Fibroblast of the conjunctiva (primary cell): ENCODE measurements around the gene UPP2.

Experiments
- DNase-seq: peaks from one replicate; pipeline ENCODE4 v3.0.0-alpha.2; 2010; ENCODE audit warnings: low read depth

UPP2 gene

DNA sequence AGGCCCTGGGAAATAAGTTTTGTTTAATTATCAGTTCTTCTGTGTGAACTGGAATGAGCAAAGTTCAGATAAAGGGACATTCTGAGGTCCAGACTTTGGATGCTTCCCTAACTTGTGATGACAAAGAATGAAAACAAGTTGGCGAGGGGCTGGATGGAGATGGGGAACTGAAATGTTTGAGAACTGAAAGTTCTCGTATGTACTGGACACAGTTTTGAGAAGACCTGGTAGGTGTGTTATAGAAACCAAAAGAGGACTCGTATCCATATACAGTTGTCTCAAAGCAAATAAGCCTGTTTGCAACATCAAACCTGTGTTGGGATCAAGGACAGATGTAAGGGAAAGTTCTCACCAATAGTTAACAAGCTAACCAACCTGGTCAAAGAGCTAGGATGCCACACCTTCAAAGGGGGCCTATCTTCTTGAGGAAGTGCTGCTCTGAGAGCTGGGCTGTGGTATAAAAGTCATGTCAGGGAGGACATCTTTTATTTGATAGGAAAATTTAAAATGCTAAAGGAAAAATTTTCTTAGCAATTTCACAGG lies at the start of gene UPP2:
Gene UPP2 (plus strand): TSS at position 493 of the 543 bp plus-strand sequence. CDS start 188 bp downstream, outside the sequence.
- no peak for DNase-seq

DNA sequence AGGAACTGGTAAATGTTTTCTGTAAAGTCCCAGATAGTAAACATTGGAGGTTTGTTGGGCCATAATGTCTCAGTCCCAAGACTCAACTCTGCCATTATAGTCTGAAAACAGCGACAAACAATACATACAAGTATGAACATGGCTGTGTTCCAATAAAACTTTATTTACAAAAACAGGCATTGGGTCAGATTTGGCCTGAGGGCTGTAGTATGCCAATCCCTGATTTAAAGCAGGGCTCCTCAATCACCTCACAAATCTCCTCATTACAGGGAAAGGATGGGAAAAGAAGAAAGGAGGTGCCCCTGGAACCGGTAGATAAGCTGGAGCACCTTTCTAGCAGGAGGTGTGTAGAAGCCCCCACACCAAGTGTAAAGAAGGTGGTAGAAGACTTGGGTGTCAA lies 48.9 kb upstream of the UPP2 start:
- no peak for DNase-seq

DNA sequence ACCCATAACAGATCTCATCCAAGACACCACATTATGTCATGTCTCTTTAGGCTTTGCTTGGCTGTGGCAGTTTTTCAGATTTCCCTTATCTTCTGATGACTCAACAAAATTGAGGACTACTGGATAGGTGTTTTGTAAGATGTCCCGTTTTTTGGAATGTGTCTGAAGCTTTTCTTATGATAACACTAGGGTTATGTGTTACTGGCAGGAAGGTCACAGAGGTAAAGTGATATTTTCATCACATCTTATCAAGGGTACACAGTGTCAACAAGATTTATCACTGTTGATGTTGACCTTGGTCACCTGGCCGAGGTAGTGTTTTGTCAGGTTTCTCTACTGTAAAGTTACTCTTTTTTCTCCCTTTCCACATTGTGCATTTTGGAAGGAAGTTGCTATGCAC lies 44.8 kb upstream of the UPP2 start:
- DNase-seq: no peak

DNA sequence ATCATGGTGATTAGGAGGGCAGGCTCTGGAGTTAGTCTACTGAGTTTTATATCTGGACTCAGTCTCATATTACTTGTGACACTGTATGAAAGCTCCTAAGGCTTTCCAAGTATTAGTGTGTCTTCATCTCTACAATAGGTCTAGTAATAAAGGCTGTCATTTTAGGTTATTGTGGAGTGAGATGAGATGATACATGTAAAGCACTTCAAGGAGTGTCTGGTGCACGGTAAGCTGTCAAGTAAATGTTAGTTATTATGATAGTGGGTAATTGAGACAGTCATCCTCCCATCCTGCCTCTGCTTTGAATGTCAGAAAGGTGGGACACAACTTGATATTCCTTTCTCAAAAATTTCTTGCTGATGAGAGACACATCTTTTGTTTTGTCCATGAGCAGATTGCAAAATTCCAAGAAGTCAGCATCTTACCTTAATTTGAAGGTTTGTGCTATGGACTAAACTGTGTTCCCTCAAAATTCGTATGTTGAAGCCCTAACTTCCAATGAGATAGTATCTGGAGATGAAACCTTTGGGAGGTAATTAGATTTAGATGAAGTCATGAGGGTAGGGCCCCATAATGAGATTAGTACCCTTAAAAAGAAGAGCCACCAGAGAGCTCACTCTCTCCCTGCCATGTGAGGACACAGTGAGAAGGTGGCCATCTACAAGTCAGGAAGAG lies 41.4 kb upstream of the UPP2 start:
- DNase-seq: no peak

DNA sequence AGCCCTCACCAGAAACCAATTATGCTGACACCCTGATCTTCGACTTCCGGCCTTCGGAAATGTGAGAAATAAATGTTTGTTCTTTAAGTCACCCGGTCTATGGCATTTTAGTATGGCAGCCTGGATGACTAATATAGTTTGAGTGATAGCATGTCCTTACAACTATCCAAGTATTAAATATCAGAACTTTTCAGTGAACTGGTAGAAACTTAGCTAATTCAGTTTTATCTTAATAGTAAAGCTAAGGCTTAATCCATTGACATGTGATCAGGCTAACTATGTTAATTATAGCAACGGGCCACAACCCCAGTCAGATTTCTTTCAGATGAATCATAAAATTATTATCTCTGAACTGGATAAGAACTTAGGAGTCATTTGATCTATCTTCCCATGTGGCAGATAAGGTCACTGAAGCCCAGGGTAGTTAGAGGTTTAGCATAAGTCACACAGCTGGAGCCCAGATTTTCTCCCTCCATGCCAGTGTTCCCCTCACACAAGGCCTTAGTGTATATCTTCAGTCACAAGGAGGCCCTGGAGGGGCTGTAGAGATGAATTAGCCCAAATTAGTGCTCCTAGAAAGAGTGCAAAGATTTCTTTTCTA lies 40.7 kb upstream of the UPP2 start:
- no peak for DNase-seq

DNA sequence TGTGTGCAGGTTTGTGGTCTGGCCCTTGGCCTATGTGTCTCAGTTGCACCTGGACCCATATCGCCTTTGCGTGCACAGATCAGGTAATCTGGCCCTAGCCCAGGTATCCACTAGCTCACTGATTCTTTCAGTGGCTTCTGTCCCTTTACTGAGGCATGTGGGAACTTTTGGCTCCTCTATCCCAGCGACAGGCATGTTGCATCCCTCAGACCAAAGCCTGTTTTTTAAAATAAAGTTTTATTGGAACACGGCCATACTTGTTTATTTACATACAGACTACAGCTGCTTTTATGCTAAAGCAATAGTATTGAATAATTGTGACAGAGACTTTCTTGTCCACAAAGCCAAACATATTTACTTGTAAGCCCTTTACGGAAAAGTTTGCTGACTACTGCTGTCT lies 39.9 kb upstream of the UPP2 start:
- DNase-seq: no peak

DNA sequence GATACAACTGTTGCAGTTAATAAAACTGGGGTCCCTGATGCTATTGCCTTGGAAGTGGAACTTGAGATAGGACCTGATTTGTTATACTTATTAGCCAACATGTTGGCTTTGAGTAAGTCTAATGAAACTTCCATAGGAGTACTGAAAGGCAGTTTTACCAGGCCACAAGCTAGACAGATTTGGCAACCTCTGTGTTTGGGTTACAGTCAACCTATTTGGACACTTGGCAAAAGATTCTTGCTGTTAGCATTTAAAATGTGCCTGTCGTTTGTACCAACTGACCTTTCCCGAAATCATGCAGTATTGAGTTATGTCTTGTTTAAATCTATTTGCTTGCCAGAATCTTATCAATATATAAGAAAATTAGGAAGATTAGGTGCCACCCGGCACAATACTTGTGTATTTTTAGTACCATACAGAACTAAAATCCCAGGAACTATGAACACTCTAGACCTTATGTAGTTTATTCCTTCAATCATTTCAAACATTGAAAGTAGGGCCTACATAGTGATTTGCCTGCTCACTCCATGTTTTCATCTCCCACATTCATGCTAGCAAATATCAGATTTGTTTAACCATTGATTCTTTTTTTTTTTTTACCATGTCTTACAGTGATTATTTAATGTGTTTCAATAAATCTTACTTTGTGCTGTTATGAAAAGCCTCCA lies 35.5 kb upstream of the UPP2 start:
- DNase-seq: no peak

DNA sequence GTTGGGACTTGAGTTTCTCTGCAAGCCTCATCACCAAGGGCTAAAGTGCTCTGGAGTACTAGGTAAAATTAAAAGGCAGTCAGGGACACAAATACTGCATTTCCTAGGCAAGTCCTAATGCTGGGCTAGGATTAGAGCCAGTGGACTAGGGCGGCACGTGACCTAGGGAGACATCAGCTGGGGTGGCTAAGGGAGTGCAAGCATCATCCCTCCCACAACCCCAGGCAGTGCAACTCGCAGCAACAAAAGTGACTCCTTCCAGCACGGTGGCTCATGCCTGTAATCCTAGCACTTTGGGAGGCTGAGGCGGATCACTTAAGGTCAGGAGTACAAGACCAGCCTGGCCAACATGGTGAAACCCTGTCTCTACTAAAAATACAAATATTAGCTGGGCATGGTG lies 30.7 kb upstream of the UPP2 start:
- DNase-seq: no peak

DNA sequence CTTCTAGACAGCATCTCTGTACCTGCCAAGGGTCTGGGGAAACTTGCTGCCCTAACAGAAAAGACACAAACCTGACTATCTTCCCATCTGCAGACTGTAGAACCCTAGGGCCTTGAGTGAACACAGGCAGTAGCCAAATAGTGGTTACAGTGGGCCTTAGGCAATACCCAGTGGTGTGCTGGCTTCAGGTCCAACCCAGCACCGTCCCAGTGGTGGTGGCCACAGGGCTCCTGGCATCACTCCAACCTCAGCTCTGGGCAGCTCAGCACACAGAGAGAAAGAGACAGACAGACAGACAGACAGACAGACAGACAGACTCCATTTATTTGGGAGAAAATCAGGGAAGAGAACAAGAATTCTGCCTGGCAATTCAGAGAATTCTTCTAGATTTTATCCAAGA lies 29.3 kb upstream of the UPP2 start:
- no peak for DNase-seq

DNA sequence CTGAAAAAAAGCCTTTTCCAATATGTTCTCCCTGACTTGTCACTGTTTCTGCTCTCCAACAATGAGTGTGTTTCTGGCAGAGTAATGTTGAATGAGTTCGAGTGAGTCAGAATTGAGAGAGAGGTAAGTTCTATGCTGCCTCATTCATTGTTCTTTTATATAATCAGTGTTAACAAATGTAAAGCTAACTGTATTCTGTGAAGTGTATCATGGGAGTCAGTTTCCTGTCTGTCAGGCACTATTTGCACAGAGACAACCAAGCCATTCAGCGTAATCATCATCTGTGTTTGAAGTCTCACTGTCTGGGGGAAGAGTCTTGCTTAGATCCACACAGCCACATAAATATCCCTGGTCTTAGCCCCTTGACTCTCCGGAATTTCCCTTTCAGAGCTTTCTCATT lies 22.0 kb upstream of the UPP2 start:
- no peak for DNase-seq

DNA sequence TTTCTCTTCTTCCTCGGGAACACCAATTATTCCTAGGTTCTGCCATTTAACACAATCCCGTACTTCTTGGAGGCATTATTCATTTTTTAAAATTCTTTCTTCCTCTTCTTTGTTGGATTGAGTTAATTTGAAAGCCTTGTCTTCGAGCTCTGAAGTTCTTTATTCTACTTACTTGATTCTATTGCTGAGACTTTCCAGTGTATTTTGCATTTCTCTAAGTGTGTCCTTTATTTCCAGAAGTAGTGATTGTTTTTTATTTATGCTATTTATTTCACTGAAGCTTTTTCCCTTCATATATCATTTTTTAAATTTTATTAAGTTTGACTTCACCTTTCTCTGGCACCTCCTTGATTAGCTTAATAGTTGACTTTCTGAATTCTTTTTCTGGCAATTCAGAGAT lies 13.6 kb upstream of the UPP2 start:
- no peak for DNase-seq

DNA sequence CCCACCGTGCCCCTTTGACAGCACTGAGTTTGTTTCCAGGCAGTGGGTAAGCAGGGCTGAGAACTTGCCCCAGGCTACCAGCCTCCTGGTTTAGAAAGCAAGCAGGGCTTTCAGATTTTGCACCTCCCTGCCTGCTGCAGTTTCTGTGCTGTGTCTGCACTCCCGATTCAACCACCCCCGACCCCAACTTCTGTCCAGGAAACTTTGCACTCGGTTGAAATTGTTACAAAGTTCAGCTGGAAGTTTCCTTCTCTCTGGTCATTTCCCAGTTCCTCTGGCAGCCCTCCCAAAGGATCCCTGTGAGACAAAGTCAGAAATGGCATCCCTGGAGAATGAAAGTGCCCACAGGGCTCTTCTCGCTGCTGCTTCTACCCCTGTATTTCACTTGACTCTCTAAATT lies 12.4 kb upstream of the UPP2 start:
- DNase-seq: no peak

DNA sequence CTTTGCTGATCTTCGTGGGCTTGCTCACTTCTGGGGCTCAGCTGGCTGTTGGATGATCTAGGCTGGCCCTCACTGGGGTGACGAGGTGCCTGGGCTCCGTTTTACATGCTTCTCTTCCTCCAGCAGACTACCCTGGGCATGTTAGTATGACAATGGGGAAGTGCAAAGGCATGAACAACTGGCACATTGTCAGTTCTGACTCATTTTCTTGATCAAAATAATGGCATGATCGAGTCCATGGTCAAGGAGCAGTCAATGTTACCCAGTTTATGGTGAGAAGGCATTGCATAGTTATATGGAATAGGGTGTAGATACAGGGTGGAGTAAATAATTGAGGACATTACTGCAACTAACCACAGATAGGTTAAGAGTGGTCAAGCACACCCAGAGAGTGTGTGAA lies 10.0 kb upstream of the UPP2 start:
- DNase-seq: no peak

DNA sequence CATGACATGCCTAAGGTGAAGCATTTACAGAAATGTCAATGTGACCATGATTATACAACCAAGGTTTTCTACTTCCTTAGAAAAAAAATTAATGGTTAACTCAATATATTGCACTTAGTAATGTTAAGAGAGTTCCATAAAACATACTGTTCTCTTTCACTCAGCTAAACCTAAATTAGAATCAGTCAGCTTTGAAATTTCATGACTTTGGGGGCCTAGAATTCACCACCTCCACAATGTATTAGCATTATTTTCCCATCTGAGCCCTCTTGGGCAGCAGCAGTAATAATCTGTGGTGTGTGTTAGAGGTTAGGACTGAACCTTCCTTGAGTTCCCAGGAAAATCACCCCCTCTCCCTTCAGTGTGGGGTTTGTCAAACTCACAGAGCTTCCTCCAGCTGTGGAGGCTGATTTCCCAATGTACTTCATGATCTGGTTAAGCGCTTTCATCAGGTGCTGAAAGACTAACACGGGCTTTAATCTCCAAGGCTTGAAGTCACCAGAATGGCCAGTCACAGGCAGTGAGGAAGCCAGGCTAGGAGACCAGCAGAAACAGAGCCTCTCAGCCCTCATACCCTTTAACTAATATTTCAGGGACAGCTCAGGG lies 7.1 kb upstream of the UPP2 start:
- no peak for DNase-seq

DNA sequence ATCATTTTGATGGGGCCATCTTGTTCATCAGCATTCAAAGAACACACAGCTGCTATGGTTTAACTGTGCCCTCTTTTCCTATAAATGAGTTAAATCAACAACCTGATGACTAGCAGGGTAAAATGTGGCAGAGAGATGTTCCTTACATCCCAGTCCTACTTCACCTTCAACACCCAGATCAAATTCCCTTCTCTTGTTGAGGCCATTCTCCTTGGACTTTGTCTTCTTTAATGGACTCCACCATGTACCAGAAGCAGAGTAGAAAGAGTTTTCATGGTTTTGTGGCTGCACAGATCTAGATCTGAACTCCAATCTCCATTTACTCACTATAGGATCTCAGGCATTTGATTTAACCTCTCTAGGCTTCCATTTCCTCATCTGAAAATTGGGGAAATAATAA lies 6.4 kb upstream of the UPP2 start:
- DNase-seq: no peak

DNA sequence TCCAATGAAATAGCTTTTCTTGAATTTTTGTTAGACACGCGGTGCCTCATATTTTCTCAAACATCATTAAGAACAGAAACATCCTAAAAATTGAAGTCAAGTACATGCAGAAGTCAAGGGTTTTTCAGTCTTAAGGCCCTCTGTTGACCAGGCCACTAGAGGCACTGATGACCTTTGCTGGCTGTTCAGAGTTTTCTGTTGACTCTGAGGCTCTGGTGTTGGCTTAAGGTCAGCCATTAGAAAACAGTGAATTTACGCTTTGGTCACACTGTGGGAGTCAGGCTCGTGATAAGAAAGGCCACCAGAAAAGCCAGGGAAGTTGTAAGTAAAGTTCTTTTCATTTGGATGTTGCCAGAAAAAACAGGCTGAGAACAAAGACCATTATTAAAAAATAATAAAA lies 5.8 kb upstream of the UPP2 start:
- DNase-seq: no peak

DNA sequence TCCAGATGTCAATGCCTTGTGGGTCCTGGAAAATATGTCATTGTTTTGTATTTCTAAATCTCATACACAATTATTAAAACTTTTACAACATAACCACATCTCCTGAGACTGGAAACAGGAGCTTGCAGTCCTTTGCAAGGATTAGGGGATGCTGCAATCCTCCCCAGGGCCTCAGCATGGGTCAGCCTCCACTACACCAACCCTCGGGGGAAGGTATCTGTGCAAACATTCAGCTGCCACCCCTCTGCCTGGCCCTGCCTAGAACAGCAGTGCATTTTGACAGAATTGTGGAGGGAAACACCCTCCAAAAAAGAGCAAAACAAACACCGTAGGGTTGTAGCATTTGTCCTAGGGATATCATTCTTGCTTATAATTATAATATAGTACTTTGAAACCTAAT lies 4.2 kb upstream of the UPP2 start:
- DNase-seq: no peak

DNA sequence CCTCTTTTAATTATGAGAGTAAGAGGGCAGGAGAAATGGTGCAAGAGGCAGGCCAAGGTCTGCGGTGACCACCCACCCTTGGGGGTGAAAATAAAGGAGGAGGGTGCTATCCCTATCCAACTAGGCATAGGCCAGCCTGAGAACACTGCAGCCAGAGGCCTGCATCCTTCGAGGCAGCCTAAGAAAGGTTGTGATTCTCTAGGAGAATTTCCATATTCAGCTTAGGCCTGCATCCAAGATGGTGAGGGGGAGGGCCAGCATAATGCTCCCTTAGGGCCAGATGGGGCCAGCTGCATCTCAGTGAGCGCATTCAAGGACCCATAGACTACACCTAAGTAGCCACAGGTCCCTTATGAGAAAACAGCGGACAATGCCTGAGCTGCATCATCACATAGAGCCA lies 3.5 kb upstream of the UPP2 start:
- DNase-seq: no peak

DNA sequence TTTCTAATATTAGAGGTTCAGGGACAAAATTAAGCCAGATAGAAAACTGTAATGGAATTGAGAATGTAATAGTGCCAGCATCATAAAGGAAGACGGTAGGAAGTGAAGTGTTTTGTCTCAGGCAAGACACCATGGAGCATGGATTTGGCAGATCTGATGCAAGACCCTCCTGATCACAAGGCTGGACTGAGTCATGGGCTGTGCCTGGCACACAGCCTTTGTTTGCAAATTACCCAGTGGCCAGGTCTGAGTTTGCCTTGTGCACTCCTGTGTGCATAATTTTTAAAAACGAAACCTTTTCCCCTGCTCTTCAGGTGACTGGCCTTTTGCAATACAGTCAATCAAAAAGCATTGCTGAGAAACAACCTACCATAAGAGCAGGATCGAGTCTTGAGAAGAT lies 2.0 kb upstream of the UPP2 start:
- peak; percentile 17 for DNase-seq

DNA sequence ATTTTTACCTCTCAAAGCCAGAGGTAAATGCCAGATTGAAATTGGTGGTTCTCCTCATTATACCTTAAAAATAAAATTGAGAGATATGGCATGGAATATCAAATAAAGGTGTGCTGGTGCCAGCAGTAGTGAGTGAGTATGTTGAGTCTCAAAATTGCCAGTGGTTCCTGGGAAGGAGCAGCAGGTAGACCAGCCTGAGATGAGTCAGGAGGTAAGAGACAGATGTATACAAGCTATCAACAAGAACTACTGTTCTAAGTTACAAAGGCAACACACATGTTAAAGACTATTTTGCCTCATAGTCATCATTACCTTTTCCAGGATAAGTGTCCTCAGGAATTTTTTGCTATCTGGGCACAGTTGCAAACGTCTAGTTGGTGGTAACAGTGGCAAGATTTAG lies 1.3 kb upstream of the UPP2 start:
- no peak for DNase-seq

DNA sequence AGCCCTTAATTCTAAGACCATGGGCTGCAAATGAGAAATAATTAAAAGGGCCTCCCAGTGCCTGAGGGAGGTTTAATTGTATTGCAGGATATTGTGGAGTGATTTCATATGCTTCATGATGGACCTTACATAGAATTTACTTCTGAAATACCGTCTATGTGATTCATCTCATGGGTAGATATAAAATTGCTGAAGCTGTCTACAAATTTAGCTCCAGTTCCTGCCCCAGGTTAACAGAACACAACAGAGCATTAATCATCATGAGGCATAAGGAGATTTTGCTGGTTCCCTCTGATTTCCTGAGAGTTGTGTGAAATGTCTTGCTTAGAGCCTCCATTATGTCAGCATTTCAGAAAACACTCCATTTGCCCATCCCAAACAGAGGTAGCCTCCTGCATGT lies 770 bp downstream of the UPP2 start:
- no peak for DNase-seq

DNA sequence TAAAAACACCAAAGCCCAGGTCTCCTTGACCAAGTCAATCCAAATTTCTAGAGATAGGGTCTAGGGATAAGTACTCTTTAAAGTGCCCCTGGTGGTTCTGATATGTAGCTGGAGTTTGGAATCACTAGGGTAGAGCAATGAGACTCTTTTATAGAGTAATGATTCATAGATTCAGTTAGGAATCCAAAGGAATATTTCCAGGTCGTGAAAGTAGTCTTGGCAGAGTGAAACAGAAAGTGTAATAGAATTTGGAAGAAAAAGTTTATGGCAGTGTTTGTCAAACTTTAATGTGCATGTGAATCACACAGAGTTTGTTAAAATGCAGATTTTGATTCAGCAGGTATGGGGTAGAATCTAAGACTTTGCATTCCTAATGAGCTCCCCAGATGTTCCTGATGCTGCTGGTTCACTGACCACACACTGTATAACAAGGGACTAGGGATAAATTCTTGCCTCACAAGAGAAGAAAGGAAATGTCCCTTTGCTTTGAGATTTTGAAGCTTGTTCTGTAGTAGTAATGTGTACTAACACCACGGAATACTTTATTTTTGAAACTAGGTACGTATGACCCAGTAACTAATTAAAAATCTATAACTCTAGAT lies 1.8 kb downstream of the UPP2 start:
- DNase-seq: no peak

DNA sequence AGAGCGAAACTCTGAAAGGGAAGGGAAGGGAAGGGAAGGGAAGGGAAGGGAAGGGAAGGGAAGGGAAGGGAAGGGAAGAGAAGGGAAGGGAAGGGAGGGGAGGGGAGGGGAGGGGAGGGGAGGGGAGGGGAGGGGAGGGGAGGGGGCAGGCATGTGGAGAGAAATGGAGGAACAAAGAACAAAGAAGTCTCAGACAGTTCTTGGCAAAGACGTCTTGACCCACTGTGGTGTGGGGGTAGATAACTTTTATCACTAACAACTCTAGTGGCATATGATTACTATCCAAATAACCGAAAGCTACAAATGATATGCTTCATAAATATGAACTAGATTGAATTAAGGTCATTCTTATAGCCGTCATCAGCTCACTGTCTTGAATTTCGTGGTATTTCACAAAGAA lies 3.2 kb downstream of the UPP2 start:
- no peak for DNase-seq
